SK-N-SH treated with all-trans-retinoic acid at 6 μM for 48 hours (cell line): ENCODE data around the gene RADIL.

Experiments
- ATAC-seq: fragments of 200-7000 bp; cut with Tn5 transposase; 3 replicates; pipeline ENCODE4 v1.9.1; 2020; ENCODE audit warnings: mild to moderate bottlenecking, moderate library complexity
- ARNTL ChIP-seq: fragments of 450-650 bp; formaldehyde crosslinking; IDR thresholded peaks from 2 replicates; pipeline ENCODE4 v1.5.0; 2020; ENCODE audit warnings: low read depth, mild to moderate bottlenecking, moderate library complexity, borderline replicate concordance
- BACH2 ChIP-seq: fragments of 250-450 bp; sonication (Bioruptor Pico); IDR thresholded peaks from 2 replicates; pipeline ENCODE4 v1.9.0; 2021; ENCODE audit warnings: mild to moderate bottlenecking, borderline replicate concordance
- CREB5 ChIP-seq: fragments of 250-450 bp; sonication (Bioruptor Pico); IDR thresholded peaks from 2 replicates; pipeline ENCODE4 v1.5.1; 2020; ENCODE audit warnings: low read depth, mild to moderate bottlenecking, moderate library complexity
- CSDC2 ChIP-seq: fragments of 250-450 bp; sonication (Bioruptor Pico); IDR thresholded peaks from 2 replicates; pipeline ENCODE4 v1.5.0; 2020; ENCODE audit warnings: mild to moderate bottlenecking, moderate library complexity
- ESRRG ChIP-seq: fragments of 250-450 bp; sonication (Bioruptor Pico); IDR thresholded peaks from 2 replicates; pipeline ENCODE4 v1.6.1; 2021; ENCODE audit warnings: mild to moderate bottlenecking
- GLIS3 ChIP-seq: fragments of 250-450 bp; sonication (Bioruptor Pico); IDR thresholded peaks from 2 replicates; pipeline ENCODE4 v1.5.0; 2020; ENCODE audit warnings: mild to moderate bottlenecking, moderate library complexity
- ISL1 ChIP-seq: fragments of 250-450 bp; sonication (Bioruptor Pico); IDR thresholded peaks from 2 replicates; pipeline ENCODE4 v2.1.2; 2022; ENCODE audit warnings: mild to moderate bottlenecking, moderate library complexity
- OSR1 ChIP-seq: fragments of 250-450 bp; sonication (Bioruptor Pico); IDR thresholded peaks from 2 replicates; pipeline ENCODE4 v1.8.0; 2022; ENCODE audit warnings: moderate library complexity, mild to moderate bottlenecking, inconsistent platforms
- PATZ1 ChIP-seq: fragments of 250-450 bp; sonication (Bioruptor Pico); IDR thresholded peaks from 2 replicates; pipeline ENCODE4 v1.8.0; 2020; ENCODE audit warnings: mild to moderate bottlenecking, moderate library complexity, borderline replicate concordance
- POU6F1 ChIP-seq: fragments of 250-450 bp; sonication (Bioruptor Pico); IDR thresholded peaks from 2 replicates; pipeline ENCODE4 v1.8.0; 2021; ENCODE audit warnings: low read depth, mild to moderate bottlenecking, moderate library complexity, borderline replicate concordance
- PPARA ChIP-seq: fragments of 250-450 bp; sonication (Bioruptor Pico); IDR thresholded peaks from 2 replicates; pipeline ENCODE4 v1.5.0; 2020; ENCODE audit warnings: mild to moderate bottlenecking, borderline replicate concordance
- RARB ChIP-seq: fragments of 250-450 bp; sonication (Bioruptor Pico); IDR thresholded peaks from 2 replicates; pipeline ENCODE4 v1.8.0; 2021; ENCODE audit warnings: mild to moderate bottlenecking, moderate library complexity
- SNAI2 ChIP-seq: fragments of 250-450 bp; sonication (Bioruptor Pico); IDR thresholded peaks from 2 replicates; pipeline ENCODE4 v1.5.0; 2020; ENCODE audit warnings: mild to moderate bottlenecking, moderate library complexity
- TCF4 ChIP-seq: fragments of 250-450 bp; sonication (Bioruptor Pico); IDR thresholded peaks from 2 replicates; pipeline ENCODE4 v1.8.0; 2021; ENCODE audit warnings: mild to moderate bottlenecking, moderate library complexity, borderline replicate concordance
- TOX ChIP-seq: fragments of 250-450 bp; sonication (Bioruptor Pico); IDR thresholded peaks from 2 replicates; pipeline ENCODE4 v1.8.0; 2021; ENCODE audit warnings: mild to moderate bottlenecking, moderate library complexity, borderline replicate concordance
- TSHZ2 ChIP-seq: fragments of 250-450 bp; sonication (Bioruptor Pico); IDR thresholded peaks from 2 replicates; pipeline ENCODE4 v1.5.0; 2020; ENCODE audit warnings: mild to moderate bottlenecking, moderate library complexity
- ZC3H10 ChIP-seq: fragments of 250-450 bp; sonication (Bioruptor Pico); IDR thresholded peaks from 2 replicates; pipeline ENCODE4 v1.5.1; 2021; ENCODE audit warnings: mild to moderate bottlenecking, moderate library complexity
- ZFP3 ChIP-seq: fragments of 250-450 bp; sonication (Bioruptor Pico); IDR thresholded peaks from 2 replicates; pipeline ENCODE4 v1.5.0; 2020; ENCODE audit warnings: mild to moderate bottlenecking, moderate library complexity
- ZFP30 ChIP-seq: fragments of 450-650 bp; formaldehyde crosslinking; IDR thresholded peaks from 2 replicates; pipeline ENCODE4 v1.5.0; 2022; ENCODE audit warnings: mild to moderate bottlenecking, moderate library complexity
- ZNF70 ChIP-seq: fragments of 450-650 bp; formaldehyde crosslinking; IDR thresholded peaks from 2 replicates; pipeline ENCODE4 v1.5.0; 2020; ENCODE audit warnings: mild to moderate bottlenecking, moderate library complexity
- ZNF8 ChIP-seq: fragments of 450-650 bp; formaldehyde crosslinking; IDR thresholded peaks from 2 replicates; pipeline ENCODE4 v1.5.0; 2020; ENCODE audit warnings: mild to moderate bottlenecking, moderate library complexity

The RADIL gene

GRCh38 chr7:4868493-4868892, 15.0 kb downstream of the RADIL start:
- TF ChIP-seq PPARA (CRISPR knock-in tag) = no peak
- TF ChIP-seq, all 23 proteins: peak for 0
- ATAC-seq = no peak

GRCh38 chr7:4866528-4867496, 16.7 kb downstream of the RADIL start:
- no peak for ATAC-seq
- no peak for TF ChIP-seq ZFP30 (CRISPR knock-in tag)
- TF ChIP-seq ZNF8 = no peak
- no peak for TF ChIP-seq TOX
- no peak for TF ChIP-seq OSR1 (CRISPR knock-in tag)
- TF ChIP-seq ESRRG (CRISPR knock-in tag) = no peak
- no peak for TF ChIP-seq ZNF70 (CRISPR knock-in tag)
- no peak for TF ChIP-seq POU6F1
- TF ChIP-seq ISL1 = no peak
- TF ChIP-seq SNAI2 = no peak
- no peak for TF ChIP-seq ARNTL (CRISPR knock-in tag)
- TF ChIP-seq PATZ1 (CRISPR knock-in tag) = no peak
- no peak for TF ChIP-seq TCF4 (CRISPR knock-in tag)
- no peak for TF ChIP-seq TSHZ2
- TF ChIP-seq ZFP3 (CRISPR knock-in tag) = no peak
- no peak for TF ChIP-seq CSDC2
- no peak for TF ChIP-seq ZC3H10
- no peak for TF ChIP-seq BACH2 (CRISPR knock-in tag)
- TF ChIP-seq GLIS3 = no peak
- no peak for TF ChIP-seq RARB (CRISPR knock-in tag)
- no peak for TF ChIP-seq CREB5 (CRISPR knock-in tag)

GRCh38 chr7:4862156-4862555, 21.4 kb downstream of the RADIL start:
- no peak for ATAC-seq
- TF ChIP-seq TOX = no peak
- no peak for TF ChIP-seq CREB5 (CRISPR knock-in tag)
- no peak for TF ChIP-seq ZNF70 (CRISPR knock-in tag)
- TF ChIP-seq TSHZ2 = no peak
- no peak for TF ChIP-seq POU6F1
- no peak for TF ChIP-seq PATZ1 (CRISPR knock-in tag)
- TF ChIP-seq ISL1 = no peak
- TF ChIP-seq RARB (CRISPR knock-in tag) = no peak
- TF ChIP-seq TCF4 (CRISPR knock-in tag) = no peak
